Retina (tissue), 1 donor: ENCODE data around the gene SMIM35.
"Not testable (repeated sequence)": the region's sequence is repeated elsewhere in the genome, so short reads cannot be mapped to it uniquely, and the experiment has no call there.

Source experiments
- DNase-seq: peaks from one replicate; pipeline ENCODE4 v3.0.0-alpha.2; 2016

SMIM35 gene

DNA sequence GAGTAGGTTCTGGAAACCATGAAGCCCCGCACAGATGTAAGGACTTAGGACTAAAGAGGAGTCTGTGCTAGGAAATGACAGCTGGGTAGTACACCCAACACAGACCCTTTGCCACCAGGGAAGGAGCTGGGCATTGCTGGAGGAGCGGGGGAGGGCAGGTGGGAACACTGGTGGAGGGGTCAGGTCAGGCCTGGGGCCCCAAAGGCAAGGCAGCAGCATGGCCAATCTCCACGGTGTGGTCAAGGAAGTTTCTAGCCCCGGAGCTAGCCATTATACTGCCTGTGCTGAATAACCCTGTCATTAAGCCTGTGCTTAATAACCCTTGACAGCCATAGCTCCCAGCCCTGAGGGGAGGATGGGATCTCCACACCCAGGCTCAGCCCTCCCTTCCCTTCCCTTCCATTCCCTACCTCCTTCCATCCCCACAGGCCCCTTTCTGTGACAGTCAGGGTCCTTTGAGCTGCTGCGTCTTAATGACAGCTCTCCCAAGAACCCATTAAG lies 7.8 kb downstream of the SMIM35 start:
- DNase-seq: peak; percentile 79

DNA sequence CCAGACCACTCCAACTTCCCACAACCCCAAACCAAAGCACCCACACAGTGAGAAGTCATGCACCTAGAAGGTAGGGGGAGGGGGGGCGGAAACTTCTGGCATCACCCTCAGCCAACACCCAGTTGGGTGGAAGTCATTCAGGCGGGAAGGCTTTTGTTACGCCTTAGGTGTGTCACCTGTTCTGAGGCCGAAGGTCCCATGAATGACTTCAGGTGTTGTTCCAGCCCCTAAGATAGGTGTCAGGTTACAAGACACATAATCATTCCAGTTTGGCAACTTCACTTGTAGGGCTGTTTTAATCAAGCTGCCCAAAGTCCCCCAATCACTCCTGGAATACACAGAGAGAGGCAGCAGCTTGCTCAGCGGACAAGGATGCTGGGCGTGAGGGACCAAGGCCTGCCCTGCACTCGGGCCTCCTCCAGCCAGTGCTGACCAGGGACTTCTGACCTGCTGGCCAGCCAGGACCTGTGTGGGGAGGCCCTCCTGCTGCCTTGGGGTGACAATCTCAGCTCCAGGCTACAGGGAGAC lies 9.9 kb downstream of the SMIM35 start, which contains the start of gene TMPRSS4:
Gene TMPRSS4, plus strand, starts transcription at position 325 of the 528 bp plus-strand sequence. CDS start 225 bp downstream, outside the sequence.
- DNase-seq: no peak

DNA sequence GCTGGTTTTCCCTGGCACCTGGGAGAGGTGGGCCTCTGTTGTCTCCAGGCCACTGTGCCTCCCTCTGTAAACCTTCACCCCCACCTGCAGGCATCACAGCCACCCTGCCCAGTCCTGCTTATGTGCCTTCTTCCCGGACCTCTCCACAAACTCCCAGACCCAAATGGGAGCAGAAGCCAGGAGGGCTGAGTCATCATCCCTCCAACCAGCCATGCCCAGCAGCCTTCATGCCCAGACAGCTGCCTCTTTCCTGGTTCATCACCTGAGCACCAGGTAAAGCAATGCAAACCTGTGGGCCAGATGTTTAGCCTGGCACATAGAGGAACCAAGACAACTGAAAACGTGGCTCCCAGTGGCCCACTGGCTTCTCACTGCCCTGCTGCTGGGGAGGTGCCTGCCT lies 12.0 kb downstream of the SMIM35 start:
- no peak for DNase-seq

DNA sequence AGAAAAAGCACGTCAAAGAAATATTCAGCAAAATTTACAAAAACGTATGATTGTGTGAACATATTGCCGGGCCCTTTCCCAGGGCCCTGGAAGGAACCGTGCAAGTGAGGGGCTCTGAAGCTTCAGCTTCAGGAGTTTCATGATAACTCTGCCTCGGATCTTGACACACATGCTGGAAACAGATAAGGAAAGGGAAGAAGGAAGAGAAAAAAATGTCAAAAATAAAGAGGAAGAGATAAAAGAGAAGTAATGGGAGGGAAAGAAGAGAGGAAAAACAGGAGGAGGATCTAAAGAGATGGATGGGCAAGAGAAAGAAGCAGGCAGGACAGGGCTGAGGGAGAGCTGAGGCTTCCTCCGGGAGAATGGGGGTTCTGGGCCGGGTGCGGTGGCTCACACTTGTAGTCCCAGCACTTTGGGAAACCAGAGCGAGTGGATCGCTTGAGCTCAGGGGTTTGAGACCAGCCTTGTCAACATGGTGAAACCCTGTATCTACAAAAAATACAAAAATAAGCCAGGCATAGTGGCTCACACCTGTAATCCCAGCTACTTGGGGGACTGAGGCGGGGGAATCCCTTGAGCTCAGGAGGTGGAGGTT lies 12.6 kb downstream of the SMIM35 start:
- DNase-seq: no peak

DNA sequence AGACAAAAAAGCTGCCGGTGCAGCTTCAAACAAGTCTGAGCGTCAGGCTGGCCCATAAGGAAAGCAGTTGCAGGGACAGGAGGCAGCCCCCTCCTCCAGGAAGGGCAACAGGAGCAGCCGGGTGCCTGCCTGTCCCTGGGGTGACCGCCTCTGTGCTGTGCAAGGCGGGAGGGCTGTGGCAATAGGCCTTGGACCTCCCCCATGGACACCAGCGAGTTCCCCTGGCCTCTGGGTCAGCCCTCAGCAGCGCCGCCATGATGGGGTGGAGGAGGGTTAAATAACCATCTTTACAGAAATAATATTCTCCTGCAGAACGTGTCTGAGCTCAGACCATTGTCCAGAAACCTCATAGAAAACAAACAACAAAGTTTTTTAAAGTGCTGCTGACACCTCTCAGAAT lies 13.2 kb downstream of the SMIM35 start:
- no peak for DNase-seq

DNA sequence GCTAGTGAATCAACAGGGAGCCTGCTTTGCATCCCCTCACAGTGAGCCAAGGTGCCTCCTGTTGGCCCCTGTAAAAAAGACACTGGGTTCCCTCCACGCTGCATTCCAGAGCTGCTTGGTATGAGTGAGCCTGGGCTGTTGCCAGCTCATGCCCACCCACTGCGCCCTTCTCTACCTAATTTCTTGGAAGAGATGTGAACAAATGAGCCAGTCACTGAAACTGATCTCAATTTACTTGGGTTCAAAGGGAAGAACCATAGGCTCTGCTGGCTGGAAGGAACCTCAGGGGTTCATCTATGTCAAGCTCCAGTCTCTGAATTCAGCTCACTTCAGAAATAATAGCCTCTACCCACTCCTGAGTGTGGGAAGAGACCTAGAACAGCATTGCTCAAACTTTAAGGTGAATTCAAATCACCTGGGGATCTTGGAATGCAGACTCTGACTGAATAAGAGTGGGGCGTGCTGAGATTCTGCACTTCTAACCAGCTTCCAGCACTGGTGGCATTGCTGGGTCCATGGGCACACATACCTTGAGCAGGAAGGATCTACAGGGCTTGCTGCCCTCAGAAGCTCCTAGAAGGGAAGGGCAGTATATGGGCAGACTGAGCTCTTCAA lies 15.2 kb downstream of the SMIM35 start:
- no peak for DNase-seq

DNA sequence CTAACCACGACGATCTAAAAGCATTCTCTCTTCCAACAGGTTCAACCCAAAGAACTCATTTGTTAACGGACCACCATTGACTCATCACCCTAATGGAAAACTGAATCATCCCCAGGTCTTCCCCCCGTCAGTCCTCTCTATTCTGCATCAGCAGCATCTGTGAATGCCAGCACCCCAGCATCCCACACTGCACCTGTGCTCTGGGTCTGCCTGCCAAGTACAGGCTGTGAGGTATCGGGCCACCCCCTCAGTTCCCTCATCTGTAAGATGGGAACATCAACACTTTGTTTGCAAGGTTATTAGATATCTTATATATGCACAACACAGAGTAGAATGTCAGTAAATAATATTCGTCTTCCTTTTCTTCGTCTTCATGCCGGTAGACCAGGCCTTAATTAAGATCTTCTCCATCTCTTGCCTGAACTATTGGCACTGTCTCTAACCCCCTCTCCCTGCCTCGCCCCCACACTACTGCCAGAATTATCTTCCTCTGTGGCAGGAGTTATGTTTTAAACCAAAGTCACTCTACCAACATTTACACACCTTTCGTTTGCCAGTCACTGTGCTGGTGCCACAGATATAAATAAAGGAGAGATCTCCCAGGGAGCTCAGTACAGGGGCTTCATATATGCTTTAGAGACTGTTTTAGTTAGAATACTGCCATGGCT lies 17.7 kb downstream of the SMIM35 start:
- no peak for DNase-seq

DNA sequence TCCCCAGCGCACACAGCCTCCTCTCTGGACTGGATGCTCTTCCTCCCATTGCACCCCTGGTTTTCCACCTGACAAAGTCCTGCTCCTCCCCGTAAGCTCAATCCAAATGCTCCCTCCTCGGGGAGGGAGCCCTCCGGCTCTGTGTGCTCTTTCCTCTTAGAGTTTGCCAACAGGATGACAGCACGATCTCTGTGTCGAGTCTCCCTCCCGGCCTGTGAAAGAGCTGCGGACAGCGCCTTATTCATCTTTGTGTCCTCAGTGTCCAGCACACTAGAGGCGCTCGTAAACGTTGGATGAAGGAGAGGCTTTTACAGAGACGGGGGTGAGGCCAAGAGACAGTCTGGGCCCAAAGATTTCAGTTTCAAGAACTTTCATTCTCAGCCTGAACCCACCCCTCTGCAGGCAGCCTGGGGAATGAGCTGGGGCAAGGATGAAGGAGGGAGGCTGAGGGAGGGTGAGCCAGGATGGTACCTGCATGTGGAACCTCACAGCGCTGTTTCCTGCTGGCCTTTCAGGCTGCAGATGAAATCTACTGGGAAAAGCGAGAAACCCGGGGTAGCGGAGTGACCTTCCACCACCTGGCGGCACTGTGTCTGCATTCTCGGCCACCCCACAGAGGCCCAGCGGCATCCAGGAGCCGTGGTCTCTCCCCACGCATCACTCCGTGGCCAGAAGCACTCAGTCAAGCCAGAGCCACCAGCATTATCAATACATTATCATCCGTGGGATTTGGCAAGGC lies 18.4 kb downstream of the SMIM35 start:
- no peak for DNase-seq

DNA sequence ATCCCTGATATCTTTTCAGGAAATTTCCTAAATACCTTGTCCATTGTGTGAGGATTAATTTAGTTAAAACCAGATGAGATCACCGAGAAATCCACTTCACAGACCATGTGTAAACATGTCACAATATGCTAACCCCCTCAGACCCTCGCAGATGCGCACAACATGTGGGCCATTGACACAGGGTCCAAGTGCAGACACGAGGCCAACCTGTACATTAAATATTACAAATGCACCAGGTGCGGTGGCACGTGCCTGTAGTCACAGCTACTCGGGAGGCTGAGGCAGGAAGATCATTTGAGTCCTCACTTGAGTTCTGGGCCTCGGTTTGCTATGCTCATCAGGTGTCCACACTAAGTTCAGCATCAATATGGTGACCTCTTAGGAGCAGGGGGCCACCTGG lies 19.8 kb downstream of the SMIM35 start:
- DNase-seq: no peak

DNA sequence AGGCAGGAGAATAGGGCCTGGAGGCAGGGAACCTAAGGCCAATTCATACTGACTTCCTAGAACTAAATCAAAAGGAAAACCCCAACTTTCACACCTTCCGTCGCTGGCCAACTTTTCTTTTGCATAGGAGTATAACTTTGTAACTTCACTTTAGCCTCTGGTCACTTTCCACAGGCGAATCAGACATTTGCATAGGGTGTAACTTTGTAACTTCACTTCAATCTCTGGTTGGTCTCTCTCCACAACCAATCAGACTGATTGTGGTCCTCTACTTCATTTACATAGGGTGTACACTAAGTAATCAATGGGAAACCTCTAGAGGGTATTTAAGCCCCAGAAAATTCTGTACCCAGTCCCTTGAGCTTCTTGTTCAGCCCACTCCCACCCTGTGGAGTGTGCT lies 21.4 kb downstream of the SMIM35 start:
- no peak for DNase-seq

DNA sequence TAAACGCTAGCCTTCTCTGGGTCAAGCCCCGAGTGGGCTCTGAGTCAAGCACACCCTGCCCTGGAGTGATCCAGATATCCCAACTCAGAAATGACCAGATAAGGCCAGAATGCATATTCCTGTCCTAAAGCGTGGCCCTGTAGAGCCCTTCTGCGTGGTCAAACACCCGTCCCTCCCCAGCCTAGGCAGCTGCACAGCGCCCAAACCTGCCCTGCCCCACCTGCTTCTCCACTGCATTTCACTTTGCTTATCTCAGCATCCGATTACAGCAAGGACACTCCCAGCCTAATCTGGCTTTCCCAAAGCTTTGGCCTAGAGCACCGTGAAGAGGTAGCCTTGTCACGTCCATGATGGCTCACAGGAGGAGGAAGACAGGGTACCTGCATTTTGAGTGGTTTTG lies 21.8 kb downstream of the SMIM35 start:
- DNase-seq: no peak

DNA sequence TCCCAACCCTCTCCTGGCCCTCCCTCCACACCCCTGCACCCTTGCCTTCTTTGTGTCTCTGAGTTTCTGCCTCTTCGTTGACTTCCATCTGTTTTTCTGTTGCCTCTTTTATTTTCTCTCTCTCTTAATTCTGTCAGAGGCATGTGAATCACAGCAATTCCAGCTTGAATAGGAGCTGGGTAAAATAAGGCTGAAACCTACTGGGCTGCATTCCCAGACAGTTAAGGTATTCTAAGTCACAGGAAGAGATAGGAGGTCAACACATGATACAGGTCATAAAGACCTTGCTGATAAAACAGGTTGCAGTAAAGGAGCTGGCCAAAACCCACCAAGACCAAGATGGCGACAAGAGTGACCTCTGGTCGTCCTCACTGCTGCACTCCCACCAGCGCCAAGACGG lies 24.1 kb downstream of the SMIM35 start:
- DNase-seq: not testable (repeated sequence)

DNA sequence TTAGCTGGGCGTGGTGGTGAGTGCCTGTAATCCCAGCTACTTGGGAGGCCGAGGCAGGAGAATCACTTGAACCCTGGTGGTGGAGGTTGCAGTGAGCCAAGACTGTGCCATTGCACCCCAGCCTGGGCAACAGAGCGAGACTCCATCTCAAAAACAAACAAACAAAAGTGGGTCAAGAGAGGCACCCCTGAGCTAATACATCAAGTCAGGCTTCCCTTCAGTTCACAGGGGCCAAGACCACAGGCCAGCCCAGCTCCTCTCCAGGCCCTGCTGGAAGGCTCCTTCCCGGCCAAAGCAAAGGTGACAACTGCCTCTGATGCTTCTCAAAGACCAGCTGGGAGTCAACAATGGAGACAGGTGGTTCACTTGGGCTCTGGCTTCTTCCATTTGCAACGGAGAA lies 24.6 kb downstream of the SMIM35 start:
- DNase-seq: not testable (repeated sequence)

DNA sequence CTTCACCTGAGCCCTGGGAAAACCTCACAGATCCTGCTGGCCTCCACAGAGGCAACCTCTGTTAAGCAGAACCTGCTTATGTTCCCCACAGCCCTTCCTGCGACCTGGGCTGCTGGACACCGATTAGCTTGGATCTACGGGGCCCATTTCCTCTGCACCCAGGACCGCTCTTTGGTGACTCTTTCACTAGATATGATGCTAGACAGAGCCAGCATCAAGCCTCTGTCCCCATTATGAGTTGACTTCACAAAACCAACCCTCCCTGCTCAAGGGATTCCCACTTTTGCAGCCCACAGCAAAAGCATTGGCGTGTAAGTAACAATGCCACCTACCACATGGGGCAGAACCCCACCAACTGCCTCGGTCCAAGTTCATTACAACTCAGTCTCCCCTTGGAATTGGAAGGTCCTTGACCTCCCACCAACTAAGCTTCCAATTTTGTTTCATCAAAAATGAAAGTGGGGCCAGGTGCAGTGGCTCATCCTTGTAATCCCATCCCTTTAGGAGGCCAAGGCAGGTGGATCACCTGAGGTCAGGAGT lies 25.1 kb downstream of the SMIM35 start:
- no peak for DNase-seq

DNA sequence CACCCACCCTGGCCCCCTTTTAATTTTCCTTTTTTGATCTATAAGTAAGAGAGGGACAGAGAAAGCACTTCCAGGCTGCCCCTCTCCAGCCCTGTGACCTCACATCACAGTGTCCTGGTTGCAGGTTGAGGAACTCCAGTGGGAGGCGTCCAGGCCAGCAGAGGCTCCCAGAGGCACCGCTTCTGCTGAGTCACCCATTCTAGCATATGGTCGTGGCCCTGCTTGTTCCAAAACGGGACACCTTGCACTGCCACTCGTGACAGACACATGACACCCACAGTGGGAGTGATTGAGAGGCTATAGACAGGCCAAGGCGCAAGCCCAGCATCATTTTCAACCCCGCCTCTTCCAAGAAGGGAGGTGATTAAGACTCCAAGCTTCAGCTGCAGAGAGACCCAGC lies 25.9 kb downstream of the SMIM35 start:
- DNase-seq: no peak

DNA sequence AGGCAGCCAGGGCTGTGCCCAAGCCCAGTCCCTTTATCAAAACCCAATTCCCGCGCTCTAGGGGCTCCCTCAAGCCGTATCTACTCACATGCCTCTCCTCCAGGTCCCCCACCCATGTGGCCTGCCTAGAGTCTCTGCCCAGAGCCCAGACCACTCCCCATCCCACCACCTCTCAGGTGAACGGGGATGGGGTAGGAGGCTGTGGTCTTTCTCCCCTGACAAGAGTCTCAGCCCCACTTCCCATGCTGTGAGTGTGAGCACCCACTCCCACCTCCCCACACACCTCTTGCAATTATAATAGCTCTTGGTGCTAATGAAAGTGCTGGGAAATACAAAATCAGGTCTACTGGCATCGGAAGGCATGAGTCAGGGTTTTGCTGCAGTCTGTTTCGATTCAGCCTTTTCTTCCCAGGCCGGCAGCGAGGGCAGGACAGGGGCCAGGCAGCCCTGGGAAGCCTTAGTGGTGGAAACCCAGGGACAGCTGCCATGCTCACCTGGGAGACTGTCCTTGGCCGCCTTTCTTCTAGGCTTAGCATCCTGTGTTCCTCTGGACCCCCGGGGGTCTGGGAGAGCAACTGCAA lies 26.6 kb downstream of the SMIM35 start:
- DNase-seq: no peak

DNA sequence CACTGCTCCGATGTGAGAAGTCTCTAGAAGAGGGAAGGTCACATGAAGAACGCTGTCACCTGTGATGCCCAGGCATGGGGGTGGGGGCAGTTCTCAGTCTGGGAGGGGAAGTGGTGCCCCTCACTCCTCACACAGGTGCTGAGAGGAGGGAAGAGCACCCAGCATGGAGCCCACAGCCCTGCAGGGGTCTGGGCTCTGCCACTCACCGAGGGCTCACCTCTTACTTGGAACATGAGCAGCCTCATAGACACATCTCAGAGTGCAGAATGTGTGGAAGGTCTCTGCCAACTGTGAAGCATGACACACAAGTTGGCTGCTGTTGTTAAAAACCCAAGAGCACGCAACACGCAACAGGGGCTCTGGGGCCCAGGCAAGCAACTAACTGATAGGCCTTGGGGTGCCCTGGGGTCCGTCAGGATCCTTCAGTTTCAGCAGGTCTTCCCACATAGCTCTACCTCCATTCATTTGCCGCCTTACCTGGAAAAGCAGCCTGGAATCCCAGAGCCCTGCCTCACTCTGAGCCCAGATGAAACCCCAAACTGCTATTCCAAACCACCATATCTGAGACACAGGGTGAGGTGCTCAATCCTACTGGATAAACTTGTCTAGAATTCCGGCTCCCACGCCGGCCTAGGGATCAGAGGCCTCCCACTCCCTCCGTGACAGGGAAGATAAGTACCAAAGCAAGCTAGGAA lies 27.4 kb downstream of the SMIM35 start:
- no peak for DNase-seq

DNA sequence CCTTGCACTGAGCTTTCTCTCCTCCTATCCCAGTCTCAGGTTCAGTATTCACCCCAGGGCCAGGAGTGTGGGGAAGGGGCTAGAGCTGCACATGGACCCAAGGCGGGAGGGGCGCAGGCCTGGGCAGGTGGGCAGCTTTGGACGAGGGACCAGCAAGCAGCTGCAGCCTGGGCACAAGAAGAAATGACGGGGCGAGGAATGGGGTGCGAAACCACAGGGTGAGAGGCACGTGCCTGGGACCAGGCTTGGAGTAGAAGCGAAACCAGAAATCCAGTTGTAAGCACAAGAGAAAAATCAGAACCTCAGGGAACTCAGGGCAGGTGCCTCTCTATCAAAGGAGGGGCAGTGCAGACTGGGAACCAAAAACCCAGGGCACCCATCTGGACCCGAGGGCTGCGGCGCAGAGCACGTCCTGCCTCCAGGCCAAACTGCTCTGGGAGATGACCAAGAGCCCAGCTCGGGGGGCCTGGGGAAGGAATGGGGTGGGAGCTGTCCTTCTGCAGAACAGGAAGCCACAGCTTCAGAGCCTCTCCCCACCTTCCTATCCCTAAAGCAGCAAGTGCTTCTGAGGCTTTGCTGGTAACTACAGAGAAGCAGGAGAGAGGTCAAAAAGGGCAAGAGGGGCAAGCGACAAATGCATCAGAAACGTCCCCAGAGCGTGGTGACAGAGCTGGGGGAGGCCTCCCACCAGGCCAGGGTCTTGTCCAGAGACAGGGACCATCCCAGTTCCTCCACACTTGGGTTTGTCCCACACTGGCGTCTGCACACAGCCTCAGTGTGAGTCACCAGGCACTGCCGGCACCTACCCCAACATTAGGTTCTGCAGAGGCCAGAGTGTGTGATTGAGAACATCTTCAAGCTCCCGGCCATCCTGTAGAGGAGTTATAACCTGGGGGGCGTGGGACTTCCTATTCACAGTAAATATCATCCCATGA lies 28.2 kb downstream of the SMIM35 start:
- no peak for DNase-seq

DNA sequence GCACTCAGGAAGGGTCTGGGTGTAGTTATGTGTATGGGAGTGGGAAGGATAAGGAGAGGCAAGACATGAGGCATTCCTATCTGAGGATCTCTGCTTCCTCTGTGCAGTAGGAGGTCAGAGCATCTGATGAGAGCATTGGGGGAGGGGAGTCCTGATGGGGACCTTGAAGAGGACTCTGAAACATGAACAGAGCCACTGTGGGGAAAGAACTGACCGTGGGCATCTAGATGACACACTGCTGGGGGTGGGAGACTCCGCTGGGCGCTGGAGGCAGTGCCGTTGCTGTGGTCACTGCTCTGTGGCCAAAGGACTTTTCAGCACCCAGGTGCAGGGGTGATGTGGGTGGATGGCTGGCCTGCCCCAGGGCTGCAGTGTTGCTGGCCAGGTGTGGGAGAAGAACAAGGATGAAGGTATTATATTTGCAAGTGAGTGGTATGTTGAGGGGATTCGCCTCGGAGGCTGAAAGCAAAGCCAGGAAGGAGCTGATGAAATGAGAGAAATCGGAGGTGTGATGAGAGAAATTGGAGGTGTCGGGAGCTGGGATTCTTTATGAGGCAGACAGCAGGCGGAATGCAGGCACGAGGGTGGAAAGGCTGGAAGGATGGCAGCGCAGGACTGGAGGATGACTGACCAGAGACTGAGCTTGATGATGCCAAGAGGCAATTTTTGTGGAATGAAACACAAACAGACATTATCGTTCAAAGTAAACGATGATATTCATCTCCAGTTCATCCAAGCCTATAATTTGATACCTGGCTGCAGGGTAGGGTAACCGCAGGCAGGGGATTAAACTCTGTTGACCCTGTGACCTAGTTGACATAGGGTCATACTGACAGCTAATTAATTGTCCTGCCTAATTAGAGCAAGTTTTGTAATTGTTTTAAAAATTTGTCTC lies 29.3 kb downstream of the SMIM35 start:
- DNase-seq: no peak

DNA sequence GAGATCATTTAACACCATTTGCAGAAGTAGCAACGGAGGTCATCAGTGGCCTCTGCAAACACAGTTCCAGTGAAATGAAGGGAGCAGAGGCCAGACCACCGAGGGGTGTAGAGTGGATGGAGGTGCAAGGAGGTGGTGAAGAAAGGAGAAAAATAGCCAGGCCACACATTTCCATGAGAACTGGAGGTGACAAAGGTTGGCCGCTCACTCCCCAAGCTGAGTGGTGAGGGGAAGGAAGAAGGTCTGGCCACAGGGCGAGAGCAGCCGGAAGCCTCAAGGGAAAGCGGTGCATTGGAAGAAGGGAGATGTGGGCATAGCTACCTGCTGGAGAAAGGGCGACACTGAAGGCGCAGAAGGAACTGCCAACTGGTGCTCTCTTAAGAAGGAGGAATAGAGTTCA lies 30.0 kb downstream of the SMIM35 start:
- DNase-seq: no peak
